Panc1 (cell line): ENCODE results near the gene ELMO1. TPM values are rescaled to one million over a fixed set of nuclear protein-coding genes. Genes with fewer than 3 reads are reported as not detected.

Source experiments
- ATAC-seq: fragments of 200-7000 bp; cut with Tn5 transposase; 2 replicates; pipeline ENCODE4 v1.9.1; 2020; ENCODE audit warnings: mild to moderate bottlenecking, moderate library complexity
- BruUV-seq: library from RNA; stranded (reverse); fragments of 400-500 nt; replicated peaks from 2 replicates; lab custom pipeline; 2021; lab: Mats Ljungman, UMichigan
- CTCF ChIA-PET: fragments of 300-600 bp; sonication (Branson Sonifier 250); formaldehyde crosslinking; loops from one replicate; lab custom pipeline; 2022; ENCODE audit warnings: antibody characterized with exemption; lab: Charles Lee
- POLR2A ChIA-PET: fragments of 300-600 bp; sonication (Branson Sonifier 250); formaldehyde crosslinking; loops from one replicate; lab custom pipeline; 2022; ENCODE audit warnings: antibody characterized with exemption; lab: Charles Lee
- DNase-seq: peaks from one replicate; pipeline ENCODE4 v3.0.0-alpha.2; 2010; ENCODE audit warnings: low read depth, low spot score
- H3K27ac ChIP-seq: 2 replicates; pipeline ENCODE4 v1.5.1; 2011; ENCODE audit warnings: mild to moderate bottlenecking, low read length, inconsistent platforms
- H3K27me3 ChIP-seq: fragments of 200-500 bp; sonication (Bioruptor generic); 2 replicates; pipeline ENCODE4 v1.6.0; 2014; ENCODE audit warnings: low read length, inconsistent platforms; ENCODE audit not compliant: control insufficient read depth, insufficient read depth
- H3K36me3 ChIP-seq: fragments of 200-500 bp; sonication (Bioruptor generic); 2 replicates; pipeline ENCODE4 v1.5.1; 2014; ENCODE audit warnings: inconsistent platforms, mild to moderate bottlenecking, low read length, moderate library complexity; ENCODE audit not compliant: control insufficient read depth, insufficient read depth
- H3K4me1 ChIP-seq: 2 replicates; pipeline ENCODE4 v1.5.1; 2011; ENCODE audit warnings: inconsistent platforms, mild to moderate bottlenecking, low read length, moderate library complexity; ENCODE audit not compliant: control insufficient read depth, insufficient read depth
- H3K4me3 ChIP-seq, 2 experiments: 2 replicates each; pipeline ENCODE4 v1.5.1; 2011 to 2012; ENCODE audit warnings: low read depth in 2 of 2, low read length in 2 of 2, mild to moderate bottlenecking in 2 of 2, inconsistent platforms in 1 of 2, moderate library complexity in 1 of 2
- H3K9me3 ChIP-seq: fragments of 200-500 bp; sonication (Bioruptor generic); 2 replicates; pipeline ENCODE4 v1.5.1; 2014; ENCODE audit warnings: low read depth, mild to moderate bottlenecking, inconsistent platforms, low read length, moderate library complexity; ENCODE audit not compliant: control insufficient read depth, insufficient read depth
- POLR2AphosphoS5 ChIP-seq: IDR thresholded peaks from 2 replicates; pipeline ENCODE4 v1.6.1; 2012; ENCODE audit warnings: mild to moderate bottlenecking, low read depth, low read length, moderate library complexity
- SIN3A ChIP-seq: IDR thresholded peaks from 2 replicates; pipeline ENCODE4 v1.6.1; 2012; ENCODE audit warnings: low read depth, mild to moderate bottlenecking, low read length, moderate library complexity, borderline replicate concordance; ENCODE audit not compliant: insufficient read depth
- TCF7L2 ChIP-seq: IDR thresholded peaks from 2 replicates; pipeline ENCODE4 v1.6.1; 2011; ENCODE audit warnings: mild to moderate bottlenecking, low read depth, low read length, inconsistent platforms
- in situ Hi-C: cut with HindIII; loops from 2 replicates; pipeline ENCODE4 v1.10.0; 2016; ENCODE audit warnings: low sequenced_read_pairs, low pct_unique_long_range_greater_than_20kb
- intact Hi-C: fragments of 100-400 bp; cut with micrococcal nuclease; formaldehyde crosslinking; loops from one replicate; pipeline ENCODE4 v1.10.0; 2022; ENCODE audit not compliant: unreplicated experiment
- total RNA-seq: library from RNA; stranded (reverse); gene quantifications from one replicate; pipeline ENCODE4 v1.2.1, GENCODE V29; 2021; ENCODE audit not compliant: unreplicated experiment
- TF ChIP-seq, protein P1 (sequence below): fragments of 450-650 bp; IDR thresholded peaks from 2 replicates; pipeline ENCODE4 v1.5.1; 2017; ENCODE audit warnings: mild to moderate bottlenecking
- TF ChIP-seq, protein P2 (sequence below), 2 experiments: IDR thresholded peaks; 2 replicates each; pipeline ENCODE4 v1.6.1; 2011 to 2012; ENCODE audit warnings: low read depth in 2 of 2, control low read depth in 1 of 2, low read length in 1 of 2, mild to moderate bottlenecking in 1 of 2, moderate library complexity in 1 of 2; ENCODE audit not compliant: insufficient read depth in 1 of 2

Gene ELMO1
- total RNA-seq, 1 experiment from 2014 or later, result 0.80 TPM

DNA sequence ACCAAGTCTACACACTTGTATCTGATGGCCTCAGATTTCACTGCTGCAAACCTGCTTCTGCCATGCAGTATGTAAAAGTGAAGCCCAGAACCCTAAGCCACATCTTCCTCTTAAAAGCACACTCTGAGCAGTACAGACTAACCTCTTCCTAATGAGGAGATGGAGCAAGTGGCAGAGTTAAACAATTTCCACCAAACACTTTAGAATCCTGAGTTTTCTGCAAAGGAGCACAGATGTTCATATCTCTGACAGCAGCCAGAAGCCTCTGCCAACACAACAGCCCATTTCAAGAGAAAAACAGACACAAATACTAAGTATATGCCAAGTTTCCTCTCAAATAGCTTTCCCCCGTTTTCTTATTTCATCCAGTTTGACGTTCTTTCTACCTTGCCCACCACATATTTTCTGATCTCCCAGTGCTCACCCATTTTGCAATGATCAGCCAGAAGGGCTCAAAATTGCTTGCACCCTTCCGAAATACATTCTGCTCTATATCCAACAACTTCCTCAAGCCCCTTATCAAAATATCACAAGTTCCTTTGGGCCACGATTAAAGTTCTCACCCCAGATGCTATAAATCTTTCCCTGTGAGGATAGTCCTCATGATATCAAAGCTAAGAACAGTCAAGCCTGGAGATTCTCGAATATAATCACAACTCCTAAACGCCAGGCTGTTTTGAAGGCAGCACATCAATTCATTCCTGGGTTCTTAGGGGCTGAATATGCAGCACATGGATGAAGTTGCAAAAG, 27.5 kb downstream of the ELMO1 start:
- H3K27me3 ChIP-seq, result peaks cover 11% of the 10 kb centered on the region
- no peaks in the 10 kb centered on the region for H3K36me3 ChIP-seq
- no TSS peak for BruUV-seq
- H3K4me3 ChIP-seq, result no peak overlapping the region
- CTCF ChIA-PET, result no interaction called here
- no peaks in the 10 kb centered on the region for H3K9me3 ChIP-seq
- in situ Hi-C loops (no loop called here), intact Hi-C loops (no loop called here)
- TF ChIP-seq TCF7L2, result no peak
- TF ChIP-seq, protein P1, sequence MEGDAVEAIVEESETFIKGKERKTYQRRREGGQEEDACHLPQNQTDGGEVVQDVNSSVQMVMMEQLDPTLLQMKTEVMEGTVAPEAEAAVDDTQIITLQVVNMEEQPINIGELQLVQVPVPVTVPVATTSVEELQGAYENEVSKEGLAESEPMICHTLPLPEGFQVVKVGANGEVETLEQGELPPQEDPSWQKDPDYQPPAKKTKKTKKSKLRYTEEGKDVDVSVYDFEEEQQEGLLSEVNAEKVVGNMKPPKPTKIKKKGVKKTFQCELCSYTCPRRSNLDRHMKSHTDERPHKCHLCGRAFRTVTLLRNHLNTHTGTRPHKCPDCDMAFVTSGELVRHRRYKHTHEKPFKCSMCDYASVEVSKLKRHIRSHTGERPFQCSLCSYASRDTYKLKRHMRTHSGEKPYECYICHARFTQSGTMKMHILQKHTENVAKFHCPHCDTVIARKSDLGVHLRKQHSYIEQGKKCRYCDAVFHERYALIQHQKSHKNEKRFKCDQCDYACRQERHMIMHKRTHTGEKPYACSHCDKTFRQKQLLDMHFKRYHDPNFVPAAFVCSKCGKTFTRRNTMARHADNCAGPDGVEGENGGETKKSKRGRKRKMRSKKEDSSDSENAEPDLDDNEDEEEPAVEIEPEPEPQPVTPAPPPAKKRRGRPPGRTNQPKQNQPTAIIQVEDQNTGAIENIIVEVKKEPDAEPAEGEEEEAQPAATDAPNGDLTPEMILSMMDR, result no peak
- TF ChIP-seq POLR2AphosphoS5, result no peak
- TF ChIP-seq, protein P2, sequence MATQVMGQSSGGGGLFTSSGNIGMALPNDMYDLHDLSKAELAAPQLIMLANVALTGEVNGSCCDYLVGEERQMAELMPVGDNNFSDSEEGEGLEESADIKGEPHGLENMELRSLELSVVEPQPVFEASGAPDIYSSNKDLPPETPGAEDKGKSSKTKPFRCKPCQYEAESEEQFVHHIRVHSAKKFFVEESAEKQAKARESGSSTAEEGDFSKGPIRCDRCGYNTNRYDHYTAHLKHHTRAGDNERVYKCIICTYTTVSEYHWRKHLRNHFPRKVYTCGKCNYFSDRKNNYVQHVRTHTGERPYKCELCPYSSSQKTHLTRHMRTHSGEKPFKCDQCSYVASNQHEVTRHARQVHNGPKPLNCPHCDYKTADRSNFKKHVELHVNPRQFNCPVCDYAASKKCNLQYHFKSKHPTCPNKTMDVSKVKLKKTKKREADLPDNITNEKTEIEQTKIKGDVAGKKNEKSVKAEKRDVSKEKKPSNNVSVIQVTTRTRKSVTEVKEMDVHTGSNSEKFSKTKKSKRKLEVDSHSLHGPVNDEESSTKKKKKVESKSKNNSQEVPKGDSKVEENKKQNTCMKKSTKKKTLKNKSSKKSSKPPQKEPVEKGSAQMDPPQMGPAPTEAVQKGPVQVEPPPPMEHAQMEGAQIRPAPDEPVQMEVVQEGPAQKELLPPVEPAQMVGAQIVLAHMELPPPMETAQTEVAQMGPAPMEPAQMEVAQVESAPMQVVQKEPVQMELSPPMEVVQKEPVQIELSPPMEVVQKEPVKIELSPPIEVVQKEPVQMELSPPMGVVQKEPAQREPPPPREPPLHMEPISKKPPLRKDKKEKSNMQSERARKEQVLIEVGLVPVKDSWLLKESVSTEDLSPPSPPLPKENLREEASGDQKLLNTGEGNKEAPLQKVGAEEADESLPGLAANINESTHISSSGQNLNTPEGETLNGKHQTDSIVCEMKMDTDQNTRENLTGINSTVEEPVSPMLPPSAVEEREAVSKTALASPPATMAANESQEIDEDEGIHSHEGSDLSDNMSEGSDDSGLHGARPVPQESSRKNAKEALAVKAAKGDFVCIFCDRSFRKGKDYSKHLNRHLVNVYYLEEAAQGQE (IDR thresholded peaks at IDR 0.05; ENCODE audit: insufficient read depth in 1 of 2, low read depth in 2 of 2, low read length in 1 of 2), result no peak
- no peak for TF ChIP-seq SIN3A
- ATAC-seq (no peak), DNase-seq (no peak)
- POLR2A ChIA-PET, result no interaction called here
- no peaks in the 10 kb centered on the region for H3K4me1 ChIP-seq
- H3K27ac ChIP-seq, result no peak overlapping the region

DNA sequence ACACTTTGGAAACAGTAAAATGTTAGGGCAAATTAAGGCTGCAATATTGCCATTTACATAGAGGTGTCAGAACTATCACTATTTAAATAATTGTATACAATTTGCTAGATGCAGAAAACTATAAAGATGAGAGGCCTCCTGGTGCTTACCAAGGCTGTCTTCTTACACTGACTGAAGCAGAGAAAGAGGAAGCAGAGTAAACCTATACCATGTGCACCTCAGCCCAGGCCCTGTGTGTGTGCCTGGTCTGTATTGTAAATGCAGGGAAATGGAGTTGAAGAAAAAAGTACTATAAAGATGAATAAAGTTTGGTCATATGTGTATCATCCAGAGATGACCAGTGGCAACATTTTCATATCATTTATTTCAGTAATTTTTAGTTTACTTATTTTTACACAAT, 29.2 kb downstream of the ELMO1 start:
- Histone ChIP-seq H3K27ac (no peak overlapping the region), H3K4me1 (no peaks in the 10 kb centered on the region), H3K27me3 (peaks cover 8% of the 10 kb centered on the region; the same call in 1 of the 2 replicates), H3K4me3 (no peak overlapping the region), H3K36me3 (no peaks in the 10 kb centered on the region), H3K9me3 (no peaks in the 10 kb centered on the region)
- intact Hi-C loops (no loop called here), in situ Hi-C loops (no loop called here)
- ChIA-PET POLR2A (no interaction called here), CTCF (no interaction called here)
- TF ChIP-seq SIN3A, result no peak
- no peak for TF ChIP-seq POLR2AphosphoS5
- TF ChIP-seq, protein P2 (IDR thresholded peaks at IDR 0.05; ENCODE audit: insufficient read depth in 1 of 2, low read depth in 2 of 2, low read length in 1 of 2), result no peak
- TF ChIP-seq TCF7L2, result no peak
- TF ChIP-seq, protein P1, result no peak
- no TSS peak for BruUV-seq
- no peak for DNase-seq
- no peak for ATAC-seq
